ENCODE results near the gene RFC2. TPM values are rescaled to one million over a fixed set of nuclear protein-coding genes. Genes with fewer than 3 reads are reported as not detected.

RFC2 gene
- total and polyA plus RNA-seq, 2 of the 8 experiments (the other 6 are each of a cell fraction or from before 2014, with no cell fraction given): 52.9 to 85.4 TPM

- no peak for TF ChIP-seq CHD7 (IDR thresholded peaks at IDR 0.05; ENCODE audit: insufficient replicate concordance, low read length)
- no peak for TF ChIP-seq HDAC6 (IDR thresholded peaks at IDR 0.05; ENCODE audit: low read depth, low read length)
- no peak for TF ChIP-seq BACH1 (IDR thresholded peaks at IDR 0.05; ENCODE audit: low read length)
- TF ChIP-seq EP300 (IDR thresholded peaks at IDR 0.05; ENCODE audit: borderline replicate concordance in 1 of 2, low read depth in 2 of 2, low read length in 2 of 2): no peak
- TF ChIP-seq CTBP2 (IDR thresholded peaks at IDR 0.05; ENCODE audit: borderline replicate concordance, insufficient read depth, insufficient read length, low read length): no peak
- TF ChIP-seq CHD1 (IDR thresholded peaks at IDR 0.05; ENCODE audit: low read depth, low read length): no peak
- TF ChIP-seq NANOG (IDR thresholded peaks at IDR 0.05; ENCODE audit: insufficient read depth, low read depth, low read length, poor library complexity, severe bottlenecking): no peak
- no peak for TF ChIP-seq E2F6 (IDR thresholded peaks at IDR 0.05)
Measured at GRCh38 chr7:74300926-74301325, 46.7 kb upstream of the RFC2 start (continued).

Data from H1 (cell line).